HG02938 (cell line): ENCODE results near the gene CNGB1.
"Not testable (repeated sequence)": the region's sequence is repeated elsewhere in the genome, so short reads cannot be mapped to it uniquely, and the experiment has no call there.

Experiments
- ATAC-seq: cut with Tn5 transposase; IDR thresholded peaks from one replicate; pipeline ENCODE4 v1.9.1; 2021; ENCODE audit warnings: mild to moderate bottlenecking, moderate library complexity; ENCODE audit not compliant: unreplicated experiment

Gene CNGB1

GRCh38 chr16:57866529-57866918 lies 104.4 kb downstream of the CNGB1 start:
- no peak for ATAC-seq

- no peak for ATAC-seq
These were observed 105.0 kb downstream of the CNGB1 start for GRCh38 chr16:57865746-57866528.

GRCh38 chr16:57863434-57864160 lies 107.3 kb downstream of the CNGB1 start:
- no peak for ATAC-seq

DNA sequence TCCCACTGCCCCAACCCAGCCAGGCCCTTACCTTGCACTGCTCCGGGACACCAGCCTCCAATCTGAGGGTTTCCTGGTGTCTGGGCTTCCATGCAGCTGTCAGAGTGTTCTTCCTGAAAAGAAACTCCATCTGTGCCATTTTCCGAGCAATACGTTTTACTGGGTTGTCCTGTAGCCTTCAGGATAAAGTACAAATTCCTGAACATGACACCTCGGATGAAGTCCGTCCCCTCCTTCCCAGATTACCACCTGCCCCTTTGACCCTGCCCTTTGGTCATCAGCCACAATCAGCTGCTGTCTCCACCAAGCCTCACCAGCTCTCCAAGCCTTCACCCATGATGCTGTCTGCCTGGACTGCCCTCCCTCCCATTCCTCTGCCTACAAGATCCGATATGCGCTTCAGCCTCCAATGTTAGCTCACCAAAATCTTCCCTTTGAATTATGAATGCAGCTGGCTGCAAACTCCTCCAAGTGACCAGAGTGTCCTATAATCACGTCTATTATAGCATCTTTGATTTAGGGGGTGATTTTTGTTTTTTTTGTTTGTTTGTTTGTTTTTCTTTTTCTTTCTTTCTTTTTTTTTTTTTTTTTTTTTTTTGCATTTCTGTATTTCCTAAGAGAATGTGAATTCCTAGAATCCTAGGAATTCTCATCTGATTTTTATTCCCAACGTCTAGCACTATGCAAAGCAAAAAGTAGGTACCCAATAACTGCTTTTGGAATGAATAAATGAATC lies 108.1 kb downstream of the CNGB1 start:
- no peak for ATAC-seq

GRCh38 chr16:57859331-57859730 lies 111.6 kb downstream of the CNGB1 start:
- no peak for ATAC-seq

- ATAC-seq: no peak
These were observed 112.3 kb downstream of the CNGB1 start for GRCh38 chr16:57858635-57859034.

- not testable (repeated sequence) for ATAC-seq
These were observed 112.9 kb downstream of the CNGB1 start for GRCh38 chr16:57857991-57858390.

GRCh38 chr16:57855188-57855587 lies 115.7 kb downstream of the CNGB1 start:
- no peak for ATAC-seq

DNA sequence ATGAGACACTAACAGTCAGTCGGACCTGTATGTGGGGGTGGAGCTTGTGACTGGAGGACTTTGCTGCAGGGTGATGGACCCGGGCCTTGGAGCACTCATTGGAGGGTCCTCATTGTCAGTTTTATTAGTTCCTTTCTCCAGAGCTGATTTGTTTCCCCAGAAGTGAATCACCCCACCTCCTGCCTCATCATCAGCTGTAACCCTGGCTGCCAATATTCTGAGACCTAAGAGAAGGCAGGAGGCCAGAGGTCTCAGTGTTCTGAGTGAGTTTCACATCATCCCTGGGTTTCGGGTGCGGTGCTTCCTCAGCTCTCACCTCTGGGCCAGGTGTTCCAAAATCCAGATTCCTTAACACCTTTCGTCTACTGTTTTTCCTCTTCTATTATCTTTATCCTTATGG lies 118.7 kb downstream of the CNGB1 start:
- no peak for ATAC-seq

DNA sequence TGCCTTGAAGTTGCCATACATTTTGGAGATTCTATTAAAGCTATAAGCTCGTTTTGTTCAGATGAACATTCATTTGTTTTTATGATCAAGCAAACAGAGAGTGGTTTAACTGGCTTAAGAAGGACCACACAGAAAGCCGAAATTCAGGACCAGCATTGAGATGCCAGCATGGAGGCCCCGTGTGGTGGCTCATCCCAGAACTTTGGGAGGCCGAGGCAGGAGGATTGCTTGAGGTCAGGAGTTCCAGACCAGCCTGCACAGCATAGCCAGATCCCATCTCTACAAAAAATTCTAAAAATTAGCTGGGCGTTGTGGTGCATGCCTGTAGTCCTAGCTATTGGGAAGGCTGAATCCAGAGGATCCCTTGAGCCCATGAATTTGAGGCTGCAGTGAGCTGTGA lies 122.7 kb downstream of the CNGB1 start:
- no peak for ATAC-seq

- ATAC-seq: not testable (repeated sequence)
These were observed 124.0 kb downstream of the CNGB1 start for GRCh38 chr16:57846931-57847330.

- ATAC-seq: no peak
These were observed 124.7 kb downstream of the CNGB1 start for GRCh38 chr16:57846078-57846697.

DNA sequence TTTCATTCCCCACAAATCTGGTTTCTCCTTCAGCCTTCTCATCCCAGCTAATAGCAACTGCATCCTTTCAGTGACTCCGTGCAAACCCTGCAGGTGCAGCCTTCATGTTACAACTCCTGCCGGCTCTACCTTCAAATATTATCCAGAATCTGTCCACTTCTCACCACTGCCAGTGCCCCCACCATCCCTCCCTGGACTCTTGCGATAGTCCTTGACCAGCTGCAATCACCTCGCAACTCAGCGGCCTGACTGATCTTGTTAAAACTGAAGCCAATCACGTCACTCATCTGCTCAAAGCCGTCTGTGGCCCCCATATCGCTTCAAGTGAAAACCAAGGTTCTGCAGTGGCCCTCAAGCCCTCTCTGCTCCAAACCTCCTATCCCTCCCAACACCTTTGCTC lies 125.8 kb downstream of the CNGB1 start:
- no peak for ATAC-seq

DNA sequence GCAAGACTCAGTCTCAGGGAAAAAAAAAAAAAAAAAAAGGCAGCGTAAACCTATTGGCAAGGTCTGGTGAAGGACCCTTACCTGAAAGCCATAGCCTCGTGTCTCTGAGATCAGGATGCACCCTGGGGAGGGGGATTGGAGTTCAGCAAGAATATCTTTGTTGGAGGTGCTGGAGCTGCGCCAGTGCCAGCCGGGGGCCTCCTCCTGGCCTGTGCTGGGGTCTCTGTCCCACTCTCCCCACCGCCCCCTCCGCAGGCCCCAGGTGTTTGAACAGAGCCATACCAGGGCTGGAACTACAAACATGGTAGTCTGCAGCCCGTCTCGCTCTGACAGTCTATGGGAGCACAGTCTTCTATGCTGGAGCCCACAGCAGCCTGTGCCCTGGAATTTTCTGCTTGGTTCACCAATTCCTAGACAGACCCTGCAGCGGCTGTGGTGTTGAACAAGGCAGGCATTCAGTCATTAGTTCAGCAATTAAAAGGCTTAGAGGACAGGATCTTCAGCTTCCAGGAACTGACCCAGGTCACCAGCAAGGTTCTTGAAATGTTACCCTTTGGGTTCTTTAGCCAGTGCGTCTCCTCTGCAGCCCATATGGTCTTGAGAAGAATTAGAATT lies 126.4 kb downstream of the CNGB1 start:
- no peak for ATAC-seq

DNA sequence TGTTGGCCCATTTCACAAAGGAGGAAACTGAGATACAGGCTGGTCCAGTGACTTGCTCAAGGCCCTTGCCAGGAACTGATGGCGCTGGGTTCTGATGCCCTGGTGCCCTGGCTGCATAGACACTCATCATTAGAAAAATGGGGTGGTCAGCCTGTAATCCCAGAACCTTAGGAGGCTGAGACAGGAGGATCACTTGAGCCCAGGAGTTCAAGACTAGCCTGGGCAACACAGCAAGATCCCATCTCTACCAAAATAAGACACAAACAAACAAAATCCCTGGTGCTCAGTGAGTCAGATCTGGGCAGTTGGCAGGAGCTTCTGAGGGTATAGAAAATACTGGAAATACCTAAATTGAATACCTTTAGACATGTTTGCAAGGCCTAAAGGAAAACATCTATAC lies 127.5 kb downstream of the CNGB1 start:
- no peak for ATAC-seq

GRCh38 chr16:57842601-57843000 lies 128.3 kb downstream of the CNGB1 start:
- no peak for ATAC-seq

DNA sequence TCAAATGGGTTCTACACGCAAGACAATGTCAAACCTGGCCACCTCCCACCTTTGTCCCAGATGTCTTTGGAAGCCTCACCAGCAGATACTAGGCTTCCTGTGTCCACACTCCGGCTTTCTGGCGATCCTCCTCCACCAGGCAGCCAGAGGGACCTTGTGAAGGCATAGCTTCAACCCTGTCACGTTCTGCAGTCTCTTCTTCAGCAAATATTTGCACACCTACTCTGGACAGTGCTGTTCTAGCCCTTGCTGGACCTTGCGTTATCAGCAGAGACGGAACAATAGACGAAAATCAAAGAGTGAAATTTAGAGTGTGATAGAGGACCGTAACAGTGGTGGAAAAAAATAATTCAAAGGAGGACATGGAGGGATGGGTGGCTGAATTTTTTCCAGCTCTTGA lies 130.1 kb downstream of the CNGB1 start:
- no peak for ATAC-seq

DNA sequence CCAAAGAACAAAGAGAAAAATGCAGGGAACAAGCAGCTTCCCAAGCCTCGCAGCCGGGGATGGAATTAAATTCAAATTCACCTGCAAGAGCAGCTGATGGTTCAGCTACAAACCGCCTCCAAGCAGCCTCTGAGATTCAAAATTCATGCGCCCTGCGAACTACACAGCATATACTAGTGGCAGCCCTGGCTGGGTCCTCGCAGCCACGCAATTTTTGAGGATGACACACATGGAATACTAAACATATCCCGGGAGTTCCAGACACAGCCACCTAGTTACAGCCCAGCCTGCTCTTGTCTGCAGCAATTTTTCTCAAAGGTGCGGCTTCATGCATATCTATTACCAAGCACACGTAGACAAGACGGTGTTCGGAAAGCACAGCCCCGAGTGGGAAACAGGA lies 132.8 kb downstream of the CNGB1 start:
- ATAC-seq: no peak

GRCh38 chr16:57837305-57838125 lies 133.4 kb downstream of the CNGB1 start:
- ATAC-seq: no peak

GRCh38 chr16:57835439-57835838 lies 135.5 kb downstream of the CNGB1 start:
- not testable (repeated sequence) for ATAC-seq
